Upper lobe of left lung (tissue), 6 donors: ENCODE data around the gene ERFL. TPM values are rescaled to one million over a fixed set of nuclear protein-coding genes. Genes with fewer than 3 reads are reported as not detected.
A peak's percentile ranks its signal among the peaks of the same experiment; 100 is the strongest.

Experiments used
- ATAC-seq, 2 donors: fragments of 200-7000 bp; cut with Tn5 transposase; one replicate each; pipeline ENCODE4 v1.9.1; 2022; ENCODE audit warnings: mild to moderate bottlenecking in 2 of 2, moderate library complexity in 2 of 2; ENCODE audit not compliant: low FRiP score in 2 of 2
- DNase-seq, 2 donors: peaks; one replicate each; pipeline ENCODE4 v3.0.0-alpha.2; 2019 to 2020
- H3K27ac ChIP-seq, 4 donors: fragments of 200-600 bp; sonication (generic); one replicate each; pipeline ENCODE4 v1.5.1; 2016 to 2019
- H3K27me3 ChIP-seq, 4 donors: fragments of 200-600 bp; sonication (generic); one replicate each; pipeline ENCODE4 v1.5.1; 2017 to 2019
- H3K36me3 ChIP-seq, 4 donors: fragments of 200-600 bp; sonication (generic); one replicate each; pipeline ENCODE4 v1.5.1; 2016 to 2019
- H3K4me1 ChIP-seq, 4 donors: fragments of 200-600 bp; sonication (generic); one replicate each; pipeline ENCODE4 v1.5.1; 2018 to 2019
- H3K4me3 ChIP-seq, 4 donors: fragments of 200-600 bp; sonication (generic); one replicate each; pipeline ENCODE4 v1.5.1; 2017 to 2019; ENCODE audit warnings: mild to moderate bottlenecking in 2 of 4, moderate library complexity in 1 of 4
- H3K9me3 ChIP-seq, 4 donors: fragments of 200-600 bp; sonication (generic); one replicate each; pipeline ENCODE4 v1.5.1; 2018 to 2019
- EP300 ChIP-seq, 4 donors: sonication (generic); formaldehyde crosslinking; IDR thresholded peaks; one replicate each; pipeline ENCODE4 v1.5.1; 2017; ENCODE audit warnings: antibody characterized with exemption in 4 of 4, control low read depth in 2 of 4
- POLR2A ChIP-seq, 4 donors: fragments of 450-650 bp; IDR thresholded peaks; one replicate each; pipeline ENCODE4 v1.5.1; 2016 to 2017; ENCODE audit warnings: antibody characterized with exemption in 4 of 4, mild to moderate bottlenecking in 2 of 4
- POLR2AphosphoS5 ChIP-seq, 2 donors: sonication (generic); formaldehyde crosslinking; IDR thresholded peaks; one replicate each; pipeline ENCODE4 v1.5.1; 2017; ENCODE audit warnings: antibody characterized with exemption in 2 of 2
- WGBS, 2 donors: methylation state at CpG; one replicate each; pipeline ENCODE4 v1.1.5; 2017 to 2018; 5-methylcytosine and 5-hydroxymethylcytosine counted together
- small RNA-seq, 4 donors: library from RNA; depleted of rRNA; stranded (forward); fragments of <200 nt; gene quantifications; one replicate each; pipeline ENCODE3, GENCODE V24; 2016
- total RNA-seq, 6 donors: library from RNA; depleted of rRNA in 4 of 6; stranded (reverse); fragments of >200 nt in 4 of 6; gene quantifications; one replicate each; pipeline versions ENCODE4 v1.1.0 to v1.2.1, GENCODE V29; 2016 to 2021
- TF ChIP-seq, protein P1 (sequence below), 6 experiments: fragments of 450-650 bp in 4 of 6; fragments of 200-600 bp in 2 of 6; sonication (generic) in 2 of 6; IDR thresholded peaks; one replicate each; pipeline ENCODE4 v1.5.1; 2016 to 2019; ENCODE audit warnings: antibody characterized with exemption in 6 of 6
- donor health status: DM: no; HTN: no; CAD: no; lungs with moderate emphysema.
- donor health status: DM: no; HTN: yes; CAD: no; lungs with severe emphysema.

Gene ERFL
- total RNA-seq, 6 donors from 2014 or later, result 0.20 to 6.3 (median 0.49) TPM; not detected in 1

DNA sequence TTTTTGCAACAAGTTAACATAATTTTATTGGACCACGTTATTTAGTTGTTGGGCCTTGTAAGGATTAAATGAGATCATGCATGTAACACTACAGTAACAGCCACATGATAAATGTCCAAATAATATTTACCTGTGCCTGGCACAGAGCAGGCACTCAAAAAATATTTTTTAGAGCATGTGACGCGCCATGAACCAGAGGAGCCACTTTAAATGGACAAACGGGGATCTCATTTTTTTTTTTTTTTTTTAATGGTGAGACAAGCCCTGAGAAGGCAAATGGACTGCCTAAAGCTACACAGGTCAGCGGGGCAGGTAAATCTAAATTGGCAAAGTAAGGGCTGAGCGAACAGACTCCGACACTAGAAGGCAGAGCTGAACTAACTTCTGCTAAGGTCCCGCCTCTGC is 69.0 kb downstream of the ERFL start:
- Histone ChIP-seq H3K4me3 (peak overlapping the region in 3 of 4 donors; percentile 77 to 97 (median 83)), H3K27me3 (no peaks in the 10 kb centered on the region), H3K36me3 (peaks cover 4 to 32% (median 24%) of the 10 kb centered on the region in 4 donors), H3K4me1 (peaks cover 31 to 39% (median 34%) of the 10 kb centered on the region in 4 donors), H3K9me3 (no peaks in the 10 kb centered on the region), H3K27ac (peak overlapping the region; percentile 89 to 98 (median 92))
- 4% methylated on average over 8 of the region's 8 CpGs for WGBS, 2 donors
- TF ChIP-seq, protein P1, sequence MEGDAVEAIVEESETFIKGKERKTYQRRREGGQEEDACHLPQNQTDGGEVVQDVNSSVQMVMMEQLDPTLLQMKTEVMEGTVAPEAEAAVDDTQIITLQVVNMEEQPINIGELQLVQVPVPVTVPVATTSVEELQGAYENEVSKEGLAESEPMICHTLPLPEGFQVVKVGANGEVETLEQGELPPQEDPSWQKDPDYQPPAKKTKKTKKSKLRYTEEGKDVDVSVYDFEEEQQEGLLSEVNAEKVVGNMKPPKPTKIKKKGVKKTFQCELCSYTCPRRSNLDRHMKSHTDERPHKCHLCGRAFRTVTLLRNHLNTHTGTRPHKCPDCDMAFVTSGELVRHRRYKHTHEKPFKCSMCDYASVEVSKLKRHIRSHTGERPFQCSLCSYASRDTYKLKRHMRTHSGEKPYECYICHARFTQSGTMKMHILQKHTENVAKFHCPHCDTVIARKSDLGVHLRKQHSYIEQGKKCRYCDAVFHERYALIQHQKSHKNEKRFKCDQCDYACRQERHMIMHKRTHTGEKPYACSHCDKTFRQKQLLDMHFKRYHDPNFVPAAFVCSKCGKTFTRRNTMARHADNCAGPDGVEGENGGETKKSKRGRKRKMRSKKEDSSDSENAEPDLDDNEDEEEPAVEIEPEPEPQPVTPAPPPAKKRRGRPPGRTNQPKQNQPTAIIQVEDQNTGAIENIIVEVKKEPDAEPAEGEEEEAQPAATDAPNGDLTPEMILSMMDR (IDR thresholded peaks at IDR 0.05), result no peak
- TF ChIP-seq POLR2A (IDR thresholded peaks at IDR 0.05) (no peak), POLR2AphosphoS5 (IDR thresholded peaks at IDR 0.05) (no peak), EP300 (IDR thresholded peaks at IDR 0.05) (no peak)
- ATAC-seq (no peak), DNase-seq (no peak)

Small RNAs within 50 kb of the gene (small RNA-seq; reads per million reads assigned to genes)
- gene MIR6797, result 0 to 0.55 (median 0) reads per million in 4 donors

Other genes with a start within 250 kb of the ERFL start
- gene CEACAM7, start 240.2 kb downstream of the ERFL start, total RNA-seq, result under 1 TPM in 3 of 6 donors, not detected in 3; 0.23 to 0.30 (median 0.27) TPM
- gene CEACAM5, start 219.8 kb downstream of the ERFL start, total RNA-seq, result 10 to 100 TPM in 4 of 6 donors, 1 to 10 TPM in 2; 5.5 to 55.2 (median 23.8) TPM
- gene CEACAM6, start 172.9 kb downstream of the ERFL start, total RNA-seq, result 100 to 1,000 TPM; 140 to 651 (median 539) TPM
- 1 to 10 TPM in 5 of 6 donors, not detected in 1; 1.4 to 6.0 (median 2.7) TPM for gene CEACAM3, start 131.9 kb downstream of the ERFL start, total RNA-seq
- not detected for gene LYPD4, start 83.8 kb downstream of the ERFL start, total RNA-seq
- gene DMRTC2, start 83.4 kb downstream of the ERFL start, total RNA-seq, result not detected
- 1,000 to 10,000 TPM in 5 of 6 donors, 100 to 1,000 TPM in 1; 677 to 2,013 (median 1,382) TPM for gene RPS19, start 68.2 kb downstream of the ERFL start, total RNA-seq
- gene CD79A, start 51.2 kb downstream of the ERFL start, total RNA-seq, result 1 to 10 TPM in 4 of 6 donors, under 1 TPM in 1, not detected in 1; 0.76 to 4.7 (median 4.1) TPM
- 100 to 1,000 TPM; 115 to 731 (median 233) TPM for gene ARHGEF1, start 45.3 kb downstream of the ERFL start, total RNA-seq
- 100 to 1,000 TPM in 5 of 6 donors, 10 to 100 TPM in 1; 59.7 to 222 (median 163) TPM for gene RABAC1, start 30.9 kb upstream of the ERFL start, total RNA-seq
- under 1 TPM in 4 of 6 donors, not detected in 2; under 0.01 to 0.51 (median 0.15) TPM for gene ATP1A3, start 65.8 kb upstream of the ERFL start, total RNA-seq
- gene GRIK5, start 141.8 kb upstream of the ERFL start, total RNA-seq, result 1 to 10 TPM in 2 of 6 donors, under 1 TPM in 3, not detected in 1; 0.15 to 2.7 (median 0.54) TPM
- gene ZNF574, start 147.7 kb upstream of the ERFL start, total RNA-seq, result 10 to 100 TPM in 4 of 6 donors, 1 to 10 TPM in 2; 9.2 to 26.4 (median 13.3) TPM
- 10 to 100 TPM in 1 of 6 donors, 1 to 10 TPM in 5; 1.3 to 12.0 (median 5.0) TPM for gene POU2F2, start 204.0 kb upstream of the ERFL start, total RNA-seq